MM.1S (cell line): Measurements from ENCODE around the gene ZNF474.

Experiments
- DNase-seq: peaks from one replicate; pipeline ENCODE4 v3.0.0-alpha.2; 2015
- H2AFZ ChIP-seq: fragments of 300-600 bp; sonication (generic); 2 replicates; pipeline ENCODE4 v1.6.0; 2016; ENCODE audit warnings: antibody characterized with exemption, low read length
- H3F3A ChIP-seq: fragments of 300-600 bp; sonication (generic); 2 replicates; pipeline ENCODE4 v1.6.1; 2016; ENCODE audit warnings: mild to moderate bottlenecking, antibody characterized with exemption, low read length, moderate library complexity, mixed read lengths; ENCODE audit not compliant: insufficient read depth
- H3K27ac ChIP-seq: fragments of 300-600 bp; sonication (generic); 2 replicates; pipeline ENCODE4 v1.5.1; 2016; ENCODE audit warnings: mild to moderate bottlenecking, low read length
- H3K27me3 ChIP-seq: fragments of 300-600 bp; sonication (generic); replicated peaks from 2 replicates; pipeline ENCODE4 v1.6.0; 2016; ENCODE audit warnings: low read length; ENCODE audit not compliant: insufficient read depth
- H3K36me3 ChIP-seq: fragments of 300-600 bp; sonication (generic); replicated peaks from 2 replicates; pipeline ENCODE4 v1.6.1; 2016; ENCODE audit warnings: mild to moderate bottlenecking, low read length, mixed read lengths; ENCODE audit not compliant: insufficient read depth
- H3K4me1 ChIP-seq: fragments of 300-600 bp; sonication (generic); 2 replicates; pipeline ENCODE4 v1.6.1; 2016; ENCODE audit warnings: low read length, mixed read lengths
- H3K4me2 ChIP-seq: fragments of 300-600 bp; sonication (generic); 2 replicates; pipeline ENCODE4 v1.6.0; 2016; ENCODE audit warnings: low read depth, low read length
- H3K4me3 ChIP-seq: fragments of 300-600 bp; sonication (generic); 2 replicates; pipeline ENCODE4 v1.5.1; 2016; ENCODE audit warnings: low read length, mixed read lengths
- H3K79me2 ChIP-seq: fragments of 300-600 bp; sonication (generic); 2 replicates; pipeline ENCODE4 v1.6.1; 2016; ENCODE audit warnings: mixed run types, low read length, mixed read lengths
- H3K9ac ChIP-seq: fragments of 300-600 bp; sonication (generic); 2 replicates; pipeline ENCODE4 v1.6.1; 2016; ENCODE audit warnings: low read length, mixed read lengths
- H3K9me2 ChIP-seq: fragments of 300-600 bp; sonication (generic); replicated peaks from 2 replicates; pipeline ENCODE4 v1.6.1; 2016; ENCODE audit warnings: mild to moderate bottlenecking, low read length, mixed read lengths; ENCODE audit not compliant: insufficient read depth
- H3K9me3 ChIP-seq: fragments of 300-600 bp; sonication (generic); replicated peaks from 2 replicates; pipeline ENCODE4 v1.6.1; 2016; ENCODE audit warnings: mild to moderate bottlenecking, low read length, mixed read lengths; ENCODE audit not compliant: insufficient read depth
- H4K20me1 ChIP-seq: fragments of 300-600 bp; sonication (generic); 2 replicates; pipeline ENCODE4 v1.6.1; 2016; ENCODE audit warnings: mild to moderate bottlenecking, low read length, moderate library complexity, mixed read lengths; ENCODE audit not compliant: insufficient read depth
- CTCF ChIP-seq: fragments of 300-600 bp; sonication (generic); IDR thresholded peaks from 2 replicates; pipeline ENCODE4 v1.5.1; 2016; ENCODE audit warnings: antibody characterized with exemption, low read length, mixed read lengths
- EZH2 ChIP-seq: fragments of 300-600 bp; sonication (generic); optimal IDR thresholded peaks from 2 replicates; pipeline ENCODE3; 2017; ENCODE audit warnings: low read depth, mild to moderate bottlenecking, antibody characterized with exemption, low read length, mixed read lengths
- EZH2phosphoT487 ChIP-seq: fragments of 300-600 bp; sonication (generic); IDR thresholded peaks from 2 replicates; pipeline ENCODE4 v1.6.1; 2018; ENCODE audit warnings: antibody characterized with exemption, low read length

The ZNF474 gene

DNA sequence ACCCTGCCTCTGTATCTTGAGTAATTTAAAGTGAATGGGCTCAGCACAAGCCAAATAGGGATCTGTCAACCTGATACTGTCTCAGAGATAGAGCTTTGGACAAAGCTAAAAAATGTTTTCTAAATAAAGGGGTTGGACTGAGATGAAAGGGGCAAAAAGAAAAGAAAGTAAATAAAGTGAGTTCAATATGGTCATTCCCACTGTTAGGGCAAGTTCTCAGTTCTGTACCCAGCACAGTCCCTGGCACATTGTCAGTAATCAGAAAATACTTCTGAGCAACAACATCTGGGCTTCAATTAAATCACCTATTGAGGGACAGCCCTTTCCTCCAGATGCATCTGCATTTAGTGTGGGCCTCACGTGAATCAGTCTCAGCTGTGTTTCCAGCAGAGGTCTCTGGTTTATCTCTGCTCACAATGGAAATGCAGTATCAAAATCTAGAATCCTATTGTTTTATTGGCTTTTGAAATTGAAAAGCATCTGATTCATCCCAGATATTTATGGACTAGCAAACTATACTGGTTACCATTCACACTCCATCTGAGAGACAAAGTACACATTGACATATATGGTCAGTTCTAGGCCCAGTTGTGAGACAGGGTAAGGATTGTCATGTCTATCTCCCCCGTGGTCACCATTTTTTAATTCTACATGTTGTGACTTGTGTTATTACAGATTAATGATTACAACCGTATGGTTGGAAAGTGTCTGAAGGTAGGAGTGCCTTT, 35.6 kb downstream of the ZNF474 start:
- no peak overlapping the region for H3K9ac ChIP-seq
- no peak overlapping the region for H3K4me3 ChIP-seq
- H3K79me2 ChIP-seq = no peaks in the 10 kb centered on the region
- no peaks in the 10 kb centered on the region for H3K27me3 ChIP-seq
- no peak overlapping the region for H3K27ac ChIP-seq
- DNase-seq = no peak
- no peaks in the 10 kb centered on the region for H3K9me2 ChIP-seq
- no peaks in the 10 kb centered on the region for H3K9me3 ChIP-seq
- H2AFZ ChIP-seq = no peak overlapping the region
- no peaks in the 10 kb centered on the region for H3F3A ChIP-seq
- no peak for TF ChIP-seq EZH2phosphoT487
- TF ChIP-seq EZH2 = no peak
- no peak for TF ChIP-seq CTCF
- H3K36me3 ChIP-seq = no peaks in the 10 kb centered on the region
- H4K20me1 ChIP-seq = no peaks in the 10 kb centered on the region
- H3K4me2 ChIP-seq = no peak overlapping the region
- no peaks in the 10 kb centered on the region for H3K4me1 ChIP-seq

DNA sequence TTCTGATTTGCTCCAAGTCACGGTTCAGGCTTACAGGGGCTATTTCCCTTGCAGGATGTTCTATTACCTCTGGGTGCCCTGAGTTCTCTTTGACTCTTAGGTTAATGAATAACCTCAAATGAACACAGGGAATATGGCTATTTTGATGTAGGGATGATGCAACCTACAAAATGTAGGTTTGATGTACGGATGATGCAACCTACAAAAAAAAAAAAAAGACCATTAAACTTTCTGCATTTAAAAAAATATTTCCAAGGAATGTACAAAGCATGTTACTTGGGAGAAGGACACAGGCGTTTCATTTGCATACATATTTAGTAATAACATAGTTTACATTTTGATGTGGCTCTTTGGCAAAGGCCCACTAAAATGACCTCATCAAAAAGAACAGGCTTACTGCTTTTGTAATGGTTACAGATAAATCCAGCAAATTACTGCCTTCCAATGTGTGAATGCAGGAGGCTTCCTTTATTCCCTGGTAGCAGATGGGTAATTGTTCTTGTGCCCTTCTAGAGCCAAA, 36.3 kb downstream of the ZNF474 start:
- TF ChIP-seq CTCF (no peak), EZH2 (no peak), EZH2phosphoT487 (no peak)

GRCh38 chr5:122169350-122170103, 40.2 kb downstream of the ZNF474 start:
- DNase-seq = no peak
- no peak overlapping the region for H3K27ac ChIP-seq
- H3K4me1 ChIP-seq = no peaks in the 10 kb centered on the region
- no peaks in the 10 kb centered on the region for H3K27me3 ChIP-seq
- no peaks in the 10 kb centered on the region for H3K9me2 ChIP-seq
- no peaks in the 10 kb centered on the region for H3K9me3 ChIP-seq
- H3K4me2 ChIP-seq = no peak overlapping the region
- no peaks in the 10 kb centered on the region for H3F3A ChIP-seq
- H3K79me2 ChIP-seq = no peaks in the 10 kb centered on the region
- H3K4me3 ChIP-seq = no peak overlapping the region
- TF ChIP-seq EZH2phosphoT487 (no peak), CTCF (no peak), EZH2 (no peak)
- H3K36me3 ChIP-seq = no peaks in the 10 kb centered on the region
- H2AFZ ChIP-seq = no peak overlapping the region
- H3K9ac ChIP-seq = no peak overlapping the region
- no peaks in the 10 kb centered on the region for H4K20me1 ChIP-seq

More for the DNA sequence above, 36.3 kb downstream of the ZNF474 start:
- no peaks in the 10 kb centered on the region for H3F3A ChIP-seq
- no peaks in the 10 kb centered on the region for H3K27me3 ChIP-seq
- no peaks in the 10 kb centered on the region for H3K4me1 ChIP-seq
- H3K9me3 ChIP-seq = no peaks in the 10 kb centered on the region
- H3K36me3 ChIP-seq = no peaks in the 10 kb centered on the region
- H3K27ac ChIP-seq = no peak overlapping the region
- H3K79me2 ChIP-seq = no peaks in the 10 kb centered on the region
- H3K9me2 ChIP-seq = no peaks in the 10 kb centered on the region
- no peak overlapping the region for H3K9ac ChIP-seq
- DNase-seq = no peak
- H3K4me3 ChIP-seq = no peak overlapping the region
- no peaks in the 10 kb centered on the region for H4K20me1 ChIP-seq
- no peak overlapping the region for H3K4me2 ChIP-seq
- H2AFZ ChIP-seq = no peak overlapping the region
